GM12891 (cell line): Measurements from ENCODE around the gene TTC28.

Experiments used
- POLR2A ChIP-seq: IDR thresholded peaks from 2 replicates; pipeline ENCODE4 v1.6.1; 2011; ENCODE audit warnings: low read depth, low read length, control low read depth
- POLR2AphosphoS5 ChIP-seq: IDR thresholded peaks from 2 replicates; pipeline ENCODE4 v1.6.1; 2011; ENCODE audit warnings: low read depth, low read length, control low read depth
- SPI1 ChIP-seq: IDR thresholded peaks from 2 replicates; pipeline ENCODE4 v1.6.1; 2011; ENCODE audit warnings: low read depth, low read length, control low read depth
- TAF1 ChIP-seq: IDR thresholded peaks from 2 replicates; pipeline ENCODE4 v1.6.1; 2011; ENCODE audit warnings: low read depth, low read length, control low read depth

- TF ChIP-seq POLR2A, result no peak
- no peak for TF ChIP-seq POLR2AphosphoS5
- TF ChIP-seq TAF1, result no peak
- TF ChIP-seq SPI1, result no peak
These were observed 661.8 kb downstream of the TTC28 start for GRCh38 chr22:28017859-28018258.
